Astrocyte (in vitro differentiated cells and primary cell): ENCODE results near the gene TTC9. TPM values are rescaled to one million over a fixed set of nuclear protein-coding genes. Genes with fewer than 3 reads are reported as not detected.

Experiments
- DNase-seq: peaks from one replicate; pipeline ENCODE4 v3.0.0-alpha.2; 2010; ENCODE audit warnings: low read depth
- FAIRE-seq: peaks from 2 replicates; lab custom pipeline; 2011; peaks lifted over from hg19 to GRCh38; lab: Jason Lieb, UNC
- H2AFZ ChIP-seq: 2 replicates; pipeline ENCODE4 v1.6.0; 2012; ENCODE audit warnings: low read depth, low read length, inconsistent platforms
- H3K27ac ChIP-seq: 2 replicates; pipeline ENCODE4 v1.5.1; 2011; ENCODE audit warnings: low read depth, low read length, inconsistent platforms
- H3K27me3 ChIP-seq: 2 replicates; pipeline ENCODE4 v1.6.0; 2011; ENCODE audit warnings: low read length, inconsistent platforms; ENCODE audit not compliant: insufficient read depth
- H3K36me3 ChIP-seq: 2 replicates; pipeline ENCODE4 v1.5.1; 2011; ENCODE audit warnings: low read length, inconsistent platforms; ENCODE audit not compliant: insufficient read depth
- H3K4me1 ChIP-seq: 2 replicates; pipeline ENCODE4 v1.5.1; 2011; ENCODE audit warnings: low read length, inconsistent platforms; ENCODE audit not compliant: insufficient read depth
- H3K4me2 ChIP-seq: 2 replicates; pipeline ENCODE4 v1.6.0; 2012; ENCODE audit warnings: low read length, inconsistent platforms
- H3K4me3 ChIP-seq: 2 replicates; pipeline ENCODE4 v1.5.1; 2011; ENCODE audit warnings: low read depth, mild to moderate bottlenecking, low read length, inconsistent platforms; ENCODE audit not compliant: insufficient read depth
- H3K79me2 ChIP-seq: 2 replicates; pipeline ENCODE4 v1.6.0; 2012; ENCODE audit warnings: mild to moderate bottlenecking, low read length, inconsistent platforms; ENCODE audit not compliant: insufficient read depth
- H3K9ac ChIP-seq: 2 replicates; pipeline ENCODE4 v1.6.0; 2012; ENCODE audit warnings: mild to moderate bottlenecking, low read length, inconsistent platforms
- H3K9me3 ChIP-seq: 2 replicates; pipeline ENCODE4 v1.5.1; 2012; ENCODE audit warnings: low read depth, mild to moderate bottlenecking, low read length, inconsistent platforms; ENCODE audit not compliant: insufficient read depth
- H4K20me1 ChIP-seq: 2 replicates; pipeline ENCODE4 v1.6.0; 2012; ENCODE audit warnings: low read length, inconsistent platforms; ENCODE audit not compliant: insufficient read depth
- H3K27ac Mint-ChIP-seq: one replicate; pipeline ENCODE4 v1.8.0; 2021; ENCODE audit warnings: mild to moderate bottlenecking, mixed read lengths; ENCODE audit not compliant: unreplicated experiment
- H3K27me3 Mint-ChIP-seq: one replicate; pipeline ENCODE4 v1.8.0; 2021; ENCODE audit warnings: low read depth, mixed read lengths; ENCODE audit not compliant: unreplicated experiment
- H3K36me3 Mint-ChIP-seq: one replicate; pipeline ENCODE4 v1.8.0; 2021; ENCODE audit warnings: low read depth, mixed read lengths; ENCODE audit not compliant: unreplicated experiment
- H3K4me1 Mint-ChIP-seq: one replicate; pipeline ENCODE4 v1.8.0; 2021; ENCODE audit warnings: low read depth, mixed read lengths; ENCODE audit not compliant: unreplicated experiment
- H3K4me3 Mint-ChIP-seq: one replicate; pipeline ENCODE4 v1.8.0; 2021; ENCODE audit warnings: mild to moderate bottlenecking, moderate library complexity, mixed read lengths; ENCODE audit not compliant: unreplicated experiment
- H3K9me3 Mint-ChIP-seq: one replicate; pipeline ENCODE4 v1.8.0; 2021; ENCODE audit warnings: mild to moderate bottlenecking, mixed read lengths; ENCODE audit not compliant: unreplicated experiment
- EZH2 ChIP-seq: IDR thresholded peaks from 2 replicates; pipeline ENCODE4 v1.6.1; 2012; ENCODE audit warnings: mild to moderate bottlenecking, low read length, inconsistent platforms; ENCODE audit not compliant: insufficient read depth
- total RNA-seq: library from RNA; stranded (reverse); gene quantifications from 2 replicates; pipeline ENCODE4 v1.2.1, GENCODE V29; 2021
- TF ChIP-seq, protein P1 (sequence below): IDR thresholded peaks from 2 replicates; pipeline ENCODE4 v1.5.1; 2011; ENCODE audit warnings: low read depth, mild to moderate bottlenecking, inconsistent platforms, low read length, moderate library complexity; ENCODE audit not compliant: insufficient read depth

Gene TTC9
- total RNA-seq, 1 donor from 2014 or later: 8.4 TPM

GRCh38 chr14:70662816-70663215 lies 21.1 kb downstream of the TTC9 start:
- H3K27me3 ChIP-seq: no peaks in the 10 kb centered on the region
- DNase-seq: no peak
- Mint-ChIP-seq H3K36me3 (peaks cover 4% of the 10 kb centered on the region), H3K27me3 (no peaks in the 10 kb centered on the region), H3K9me3 (no peaks in the 10 kb centered on the region), H3K4me1 (peaks cover 36% of the 10 kb centered on the region), H3K4me3 (no peak overlapping the region), H3K27ac (no peak overlapping the region)
- no peak overlapping the region for H3K4me3 ChIP-seq
- H4K20me1 ChIP-seq: no peaks in the 10 kb centered on the region
- H3K9ac ChIP-seq: no peak overlapping the region
- no peaks in the 10 kb centered on the region for H3K4me1 ChIP-seq
- TF ChIP-seq EZH2: no peak
- TF ChIP-seq, protein P1, sequence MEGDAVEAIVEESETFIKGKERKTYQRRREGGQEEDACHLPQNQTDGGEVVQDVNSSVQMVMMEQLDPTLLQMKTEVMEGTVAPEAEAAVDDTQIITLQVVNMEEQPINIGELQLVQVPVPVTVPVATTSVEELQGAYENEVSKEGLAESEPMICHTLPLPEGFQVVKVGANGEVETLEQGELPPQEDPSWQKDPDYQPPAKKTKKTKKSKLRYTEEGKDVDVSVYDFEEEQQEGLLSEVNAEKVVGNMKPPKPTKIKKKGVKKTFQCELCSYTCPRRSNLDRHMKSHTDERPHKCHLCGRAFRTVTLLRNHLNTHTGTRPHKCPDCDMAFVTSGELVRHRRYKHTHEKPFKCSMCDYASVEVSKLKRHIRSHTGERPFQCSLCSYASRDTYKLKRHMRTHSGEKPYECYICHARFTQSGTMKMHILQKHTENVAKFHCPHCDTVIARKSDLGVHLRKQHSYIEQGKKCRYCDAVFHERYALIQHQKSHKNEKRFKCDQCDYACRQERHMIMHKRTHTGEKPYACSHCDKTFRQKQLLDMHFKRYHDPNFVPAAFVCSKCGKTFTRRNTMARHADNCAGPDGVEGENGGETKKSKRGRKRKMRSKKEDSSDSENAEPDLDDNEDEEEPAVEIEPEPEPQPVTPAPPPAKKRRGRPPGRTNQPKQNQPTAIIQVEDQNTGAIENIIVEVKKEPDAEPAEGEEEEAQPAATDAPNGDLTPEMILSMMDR: no peak
- no peaks in the 10 kb centered on the region for H3K9me3 ChIP-seq
- no peaks in the 10 kb centered on the region for H3K36me3 ChIP-seq
- H3K27ac ChIP-seq: no peak overlapping the region
- no peak for FAIRE-seq
- no peak overlapping the region for H2AFZ ChIP-seq
- H3K4me2 ChIP-seq: no peak overlapping the region
- no peaks in the 10 kb centered on the region for H3K79me2 ChIP-seq

DNA sequence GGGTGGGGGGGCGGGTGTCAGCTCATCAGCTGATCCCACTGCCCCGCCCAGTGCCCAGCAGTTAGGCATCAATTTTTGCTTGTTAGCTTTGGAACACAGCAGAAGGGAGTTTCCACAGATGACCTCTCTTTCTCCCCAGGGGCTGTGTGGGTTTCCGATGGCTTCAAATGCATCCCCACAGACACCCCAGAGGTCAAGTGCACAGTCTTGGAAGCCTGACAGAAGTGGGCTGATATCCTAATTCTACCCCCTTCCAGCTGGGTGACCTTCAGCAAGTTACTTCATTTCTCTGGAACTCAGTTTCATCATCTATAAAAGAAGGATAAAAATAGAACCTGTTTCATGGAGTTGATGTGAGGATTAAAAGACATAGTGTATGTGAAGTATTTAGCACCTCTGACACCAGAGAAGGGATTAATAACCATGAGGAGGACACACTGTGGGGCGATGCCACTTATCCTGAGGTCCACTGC lies 22.0 kb downstream of the TTC9 start:
- H3K79me2 ChIP-seq: no peaks in the 10 kb centered on the region
- peak; percentile 37 for DNase-seq
- TF ChIP-seq, protein P1: no peak
- TF ChIP-seq EZH2: no peak
- Mint-ChIP-seq H3K27me3 (no peaks in the 10 kb centered on the region), H3K4me1 (peaks cover 36% of the 10 kb centered on the region), H3K36me3 (peaks cover 8% of the 10 kb centered on the region), H3K9me3 (no peaks in the 10 kb centered on the region), H3K27ac (no peak overlapping the region), H3K4me3 (no peak overlapping the region)
- no peaks in the 10 kb centered on the region for H3K27me3 ChIP-seq
- no peak for FAIRE-seq
- no peak overlapping the region for H3K4me3 ChIP-seq
- no peaks in the 10 kb centered on the region for H3K9me3 ChIP-seq
- no peaks in the 10 kb centered on the region for H3K36me3 ChIP-seq
- H3K27ac ChIP-seq: no peak overlapping the region
- H2AFZ ChIP-seq: no peak overlapping the region
- no peaks in the 10 kb centered on the region for H4K20me1 ChIP-seq
- no peak overlapping the region for H3K4me2 ChIP-seq
- H3K4me1 ChIP-seq: no peaks in the 10 kb centered on the region
- no peak overlapping the region for H3K9ac ChIP-seq

GRCh38 chr14:70664698-70665447 lies 23.2 kb downstream of the TTC9 start:
- Histone ChIP-seq H3K36me3 (no peaks in the 10 kb centered on the region), H3K9me3 (no peaks in the 10 kb centered on the region), H3K4me2 (no peak overlapping the region), H2AFZ (no peak overlapping the region), H3K9ac (no peak overlapping the region), H4K20me1 (no peaks in the 10 kb centered on the region), H3K27ac (no peak overlapping the region), H3K27me3 (no peaks in the 10 kb centered on the region), H3K4me1 (no peaks in the 10 kb centered on the region), H3K79me2 (no peaks in the 10 kb centered on the region), H3K4me3 (no peak overlapping the region)
- peak overlapping the region; percentile 40 for H3K4me3 Mint-ChIP-seq
- DNase-seq (no peak), FAIRE-seq (no peak)
- no peak for TF ChIP-seq EZH2
- TF ChIP-seq, protein P1: no peak
- H3K27me3 Mint-ChIP-seq: no peaks in the 10 kb centered on the region
- no peaks in the 10 kb centered on the region for H3K9me3 Mint-ChIP-seq
- H3K4me1 Mint-ChIP-seq: peaks cover 36% of the 10 kb centered on the region
- H3K27ac Mint-ChIP-seq: peak overlapping the region; percentile 91
- H3K36me3 Mint-ChIP-seq: peaks cover 8% of the 10 kb centered on the region
